ENCODE measurements around the gene HCN2. TPM values are rescaled to one million over a fixed set of nuclear protein-coding genes. Genes with fewer than 3 reads are reported as not detected.
A peak's percentile ranks its signal among the peaks of the same experiment; 100 is the strongest.

HCN2 gene
- total RNA-seq, 1 experiment from 2014 or later: 9.2 TPM

DNA sequence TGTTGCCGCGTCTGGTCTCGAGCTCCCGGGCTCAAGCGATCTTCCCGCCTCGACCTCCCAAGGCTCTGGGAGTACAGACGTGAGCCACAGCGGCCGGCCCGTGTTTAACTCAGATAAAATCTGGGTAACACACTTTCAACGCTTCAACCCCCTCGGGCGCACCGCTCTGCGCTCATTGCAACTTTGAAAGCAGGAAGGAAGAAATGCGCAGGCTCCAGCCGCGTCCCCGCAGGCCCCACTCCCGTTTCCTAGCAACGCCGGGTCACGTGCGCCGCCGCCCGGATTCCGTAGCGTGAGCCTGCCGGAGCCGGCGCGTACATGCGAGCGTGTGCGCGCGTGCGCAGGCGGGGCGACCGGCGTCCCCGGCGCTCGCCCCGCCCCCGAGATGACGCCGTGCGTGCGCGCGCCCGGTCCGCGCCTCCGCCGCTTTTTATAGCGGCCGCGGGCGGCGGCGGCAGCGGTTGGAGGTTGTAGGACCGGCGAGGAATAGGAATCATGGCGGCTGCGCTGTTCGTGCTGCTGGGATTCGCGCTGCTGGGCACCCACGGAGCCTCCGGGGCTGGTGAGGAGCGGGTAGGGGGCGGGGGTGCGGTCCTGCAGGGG lies 17.4 kb upstream of the HCN2 start, which contains the start of gene BSG (continued):
- TF ChIP-seq, protein P1, sequence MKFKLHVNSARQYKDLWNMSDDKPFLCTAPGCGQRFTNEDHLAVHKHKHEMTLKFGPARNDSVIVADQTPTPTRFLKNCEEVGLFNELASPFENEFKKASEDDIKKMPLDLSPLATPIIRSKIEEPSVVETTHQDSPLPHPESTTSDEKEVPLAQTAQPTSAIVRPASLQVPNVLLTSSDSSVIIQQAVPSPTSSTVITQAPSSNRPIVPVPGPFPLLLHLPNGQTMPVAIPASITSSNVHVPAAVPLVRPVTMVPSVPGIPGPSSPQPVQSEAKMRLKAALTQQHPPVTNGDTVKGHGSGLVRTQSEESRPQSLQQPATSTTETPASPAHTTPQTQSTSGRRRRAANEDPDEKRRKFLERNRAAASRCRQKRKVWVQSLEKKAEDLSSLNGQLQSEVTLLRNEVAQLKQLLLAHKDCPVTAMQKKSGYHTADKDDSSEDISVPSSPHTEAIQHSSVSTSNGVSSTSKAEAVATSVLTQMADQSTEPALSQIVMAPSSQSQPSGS (CRISPR knock-in tag; IDR thresholded peaks at IDR 0.05; ENCODE audit: borderline replicate concordance, low read depth): no peak
- TF ChIP-seq RORB (CRISPR knock-in tag; IDR thresholded peaks at IDR 0.05): no peak
- no peak for TF ChIP-seq SMAD3 (CRISPR knock-in tag; IDR thresholded peaks at IDR 0.05; ENCODE audit: borderline replicate concordance)
- TF ChIP-seq, protein P2, sequence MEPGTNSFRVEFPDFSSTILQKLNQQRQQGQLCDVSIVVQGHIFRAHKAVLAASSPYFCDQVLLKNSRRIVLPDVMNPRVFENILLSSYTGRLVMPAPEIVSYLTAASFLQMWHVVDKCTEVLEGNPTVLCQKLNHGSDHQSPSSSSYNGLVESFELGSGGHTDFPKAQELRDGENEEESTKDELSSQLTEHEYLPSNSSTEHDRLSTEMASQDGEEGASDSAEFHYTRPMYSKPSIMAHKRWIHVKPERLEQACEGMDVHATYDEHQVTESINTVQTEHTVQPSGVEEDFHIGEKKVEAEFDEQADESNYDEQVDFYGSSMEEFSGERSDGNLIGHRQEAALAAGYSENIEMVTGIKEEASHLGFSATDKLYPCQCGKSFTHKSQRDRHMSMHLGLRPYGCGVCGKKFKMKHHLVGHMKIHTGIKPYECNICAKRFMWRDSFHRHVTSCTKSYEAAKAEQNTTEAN (CRISPR knock-in tag; IDR thresholded peaks at IDR 0.05): no peak
- TF ChIP-seq, protein P3, sequence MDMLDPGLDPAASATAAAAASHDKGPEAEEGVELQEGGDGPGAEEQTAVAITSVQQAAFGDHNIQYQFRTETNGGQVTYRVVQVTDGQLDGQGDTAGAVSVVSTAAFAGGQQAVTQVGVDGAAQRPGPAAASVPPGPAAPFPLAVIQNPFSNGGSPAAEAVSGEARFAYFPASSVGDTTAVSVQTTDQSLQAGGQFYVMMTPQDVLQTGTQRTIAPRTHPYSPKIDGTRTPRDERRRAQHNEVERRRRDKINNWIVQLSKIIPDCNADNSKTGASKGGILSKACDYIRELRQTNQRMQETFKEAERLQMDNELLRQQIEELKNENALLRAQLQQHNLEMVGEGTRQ (CRISPR knock-in tag; IDR thresholded peaks at IDR 0.05): peak; percentile 99
- TF ChIP-seq PRRX2 (CRISPR knock-in tag; IDR thresholded peaks at IDR 0.05): 0 out of 2 replicates have a peak, but pooled peaks have one; percentile 45
- TF ChIP-seq GTF2I (CRISPR knock-in tag; conservative IDR thresholded peaks at IDR 0.05): no peak
- TF ChIP-seq IRF2 (CRISPR knock-in tag; IDR thresholded peaks at IDR 0.05; ENCODE audit: borderline replicate concordance, low read depth): no peak
- TF ChIP-seq, protein P4, sequence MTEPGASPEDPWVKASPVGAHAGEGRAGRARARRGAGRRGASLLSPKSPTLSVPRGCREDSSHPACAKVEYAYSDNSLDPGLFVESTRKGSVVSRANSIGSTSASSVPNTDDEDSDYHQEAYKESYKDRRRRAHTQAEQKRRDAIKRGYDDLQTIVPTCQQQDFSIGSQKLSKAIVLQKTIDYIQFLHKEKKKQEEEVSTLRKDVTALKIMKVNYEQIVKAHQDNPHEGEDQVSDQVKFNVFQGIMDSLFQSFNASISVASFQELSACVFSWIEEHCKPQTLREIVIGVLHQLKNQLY (CRISPR knock-in tag; IDR thresholded peaks at IDR 0.05): no peak
- TF ChIP-seq JAZF1 (CRISPR knock-in tag; IDR thresholded peaks at IDR 0.05): no peak
- TF ChIP-seq, protein P5, sequence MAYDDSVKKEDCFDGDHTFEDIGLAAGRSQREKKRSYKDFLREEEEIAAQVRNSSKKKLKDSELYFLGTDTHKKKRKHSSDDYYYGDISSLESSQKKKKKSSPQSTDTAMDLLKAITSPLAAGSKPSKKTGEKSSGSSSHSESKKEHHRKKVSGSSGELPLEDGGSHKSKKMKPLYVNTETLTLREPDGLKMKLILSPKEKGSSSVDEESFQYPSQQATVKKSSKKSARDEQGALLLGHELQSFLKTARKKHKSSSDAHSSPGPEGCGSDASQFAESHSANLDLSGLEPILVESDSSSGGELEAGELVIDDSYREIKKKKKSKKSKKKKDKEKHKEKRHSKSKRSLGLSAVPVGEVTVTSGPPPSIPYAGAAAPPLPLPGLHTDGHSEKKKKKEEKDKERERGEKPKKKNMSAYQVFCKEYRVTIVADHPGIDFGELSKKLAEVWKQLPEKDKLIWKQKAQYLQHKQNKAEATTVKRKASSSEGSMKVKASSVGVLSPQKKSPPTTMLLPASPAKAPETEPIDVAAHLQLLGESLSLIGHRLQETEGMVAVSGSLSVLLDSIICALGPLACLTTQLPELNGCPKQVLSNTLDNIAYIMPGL (CRISPR knock-in tag; IDR thresholded peaks at IDR 0.05): peak; percentile 70; the same call in 1 of the 2 replicates
- TF ChIP-seq TEAD4 (CRISPR knock-in tag; IDR thresholded peaks at IDR 0.05): no peak

DNA sequence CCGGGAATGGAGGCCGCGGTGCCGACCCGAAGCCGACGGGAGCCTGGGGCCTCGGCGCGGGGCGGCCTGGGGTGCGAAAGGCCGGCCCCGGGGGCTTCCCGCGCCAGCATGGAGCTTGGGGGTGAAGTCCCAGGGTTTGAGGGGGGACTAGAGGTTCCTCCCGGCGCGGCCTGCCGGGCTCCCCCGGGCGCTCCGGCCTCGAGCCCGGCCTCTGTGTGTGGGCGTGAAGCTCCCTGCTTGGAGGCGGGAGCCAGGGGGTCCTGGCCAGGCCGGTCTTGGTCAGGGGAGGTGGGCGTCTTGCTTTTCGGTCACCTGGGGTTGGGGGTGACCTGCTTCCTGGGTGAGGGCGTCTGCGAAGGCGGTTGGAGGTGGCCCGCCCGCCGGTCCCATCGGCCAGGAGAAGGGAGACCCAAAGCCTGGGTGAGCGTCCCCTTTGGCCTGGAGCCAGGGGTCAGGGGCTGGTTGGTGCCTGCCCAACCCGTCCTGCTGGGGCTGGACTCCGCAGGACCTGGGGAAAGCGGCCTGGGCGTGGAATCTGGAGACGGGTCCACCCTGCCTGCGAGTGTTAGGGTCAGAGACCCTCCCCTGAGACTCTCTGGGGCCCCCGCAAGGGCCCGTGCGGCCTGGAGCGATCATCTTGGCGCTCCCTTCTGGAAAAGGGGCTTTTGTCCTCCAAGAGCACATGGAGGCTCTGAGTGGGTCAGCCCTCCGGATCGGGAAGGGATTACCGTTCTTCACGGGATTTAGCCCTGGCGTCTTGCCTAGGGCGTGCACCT lies 16.8 kb upstream of the HCN2 start:
- H3K27ac Mint-ChIP-seq: peak overlapping the region; percentile 78; the same call in 1 of the 2 replicates
- POLR2A ChIA-PET: interaction anchor here (1.0 to 1.9 kb wide), 3 partner anchors 8 to 62 kb away, joined by 3 to 6 read pairs (median 4); no protein-coding TSS in a partner anchor

More for the DNA sequence above, 16.8 kb upstream of the HCN2 start:
- Mint-ChIP-seq H3K4me3 (peak overlapping the region; percentile 94), H3K9me3 (no peaks in the 10 kb centered on the region), H3K36me3 (peaks cover 5% of the 10 kb centered on the region), H3K27me3 (ENCODE audit: low read depth) (peaks cover 18% of the 10 kb centered on the region), H3K4me1 (peaks cover 33% of the 10 kb centered on the region)
- TF ChIP-seq, protein P5 (CRISPR knock-in tag; IDR thresholded peaks at IDR 0.05): peak; percentile 1; the same call in 1 of the 2 replicates
- TF ChIP-seq, protein P6, sequence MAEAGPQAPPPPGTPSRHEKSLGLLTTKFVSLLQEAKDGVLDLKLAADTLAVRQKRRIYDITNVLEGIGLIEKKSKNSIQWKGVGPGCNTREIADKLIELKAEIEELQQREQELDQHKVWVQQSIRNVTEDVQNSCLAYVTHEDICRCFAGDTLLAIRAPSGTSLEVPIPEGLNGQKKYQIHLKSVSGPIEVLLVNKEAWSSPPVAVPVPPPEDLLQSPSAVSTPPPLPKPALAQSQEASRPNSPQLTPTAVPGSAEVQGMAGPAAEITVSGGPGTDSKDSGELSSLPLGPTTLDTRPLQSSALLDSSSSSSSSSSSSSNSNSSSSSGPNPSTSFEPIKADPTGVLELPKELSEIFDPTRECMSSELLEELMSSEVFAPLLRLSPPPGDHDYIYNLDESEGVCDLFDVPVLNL (CRISPR knock-in tag; IDR thresholded peaks at IDR 0.05; ENCODE audit: borderline replicate concordance, low read depth): peak; percentile 65; the same call in 1 of the 2 replicates
- no peak for TF ChIP-seq ZNF263 (CRISPR knock-in tag; IDR thresholded peaks at IDR 0.05; ENCODE audit: low read depth)
- TF ChIP-seq FOXP1 (CRISPR knock-in tag; IDR thresholded peaks at IDR 0.05; ENCODE audit: borderline replicate concordance): 0 out of 2 replicates have a peak, but pooled peaks have one; percentile 9
- 0 out of 2 replicates have a peak, but pooled peaks have one; percentile 7 for TF ChIP-seq TP53 (CRISPR knock-in tag; IDR thresholded peaks at IDR 0.05)
- TF ChIP-seq SMAD3 (CRISPR knock-in tag; IDR thresholded peaks at IDR 0.05; ENCODE audit: borderline replicate concordance): 0 out of 2 replicates have a peak, but pooled peaks have one; percentile 23
- no peak for TF ChIP-seq CREB1 (CRISPR knock-in tag; IDR thresholded peaks at IDR 0.05)
- TF ChIP-seq, protein P2 (CRISPR knock-in tag; IDR thresholded peaks at IDR 0.05): 0 out of 2 replicates have a peak, but pooled peaks have one; percentile 32
- peak; percentile 93; the same call in 1 of the 2 replicates for TF ChIP-seq KAT7 (CRISPR knock-in tag; IDR thresholded peaks at IDR 0.05; ENCODE audit: borderline replicate concordance)
- TF ChIP-seq, protein P4 (CRISPR knock-in tag; IDR thresholded peaks at IDR 0.05): 0 out of 2 replicates have a peak, but pooled peaks have one; percentile 43
- TF ChIP-seq, protein P1 (CRISPR knock-in tag; IDR thresholded peaks at IDR 0.05; ENCODE audit: borderline replicate concordance, low read depth): 0 out of 2 replicates have a peak, but pooled peaks have one; percentile 45
- CTCF ChIA-PET: interaction anchor here (1.7 kb wide), 1 partner anchor 62 kb away, joined by 4 read pairs; no protein-coding TSS in a partner anchor
- ATAC-seq: no peak
- no peak for DNase-seq (ENCODE audit: low spot score)

Data from WTC11 (cell line).